Natural killer cell (primary cell): ENCODE results near the gene FAM114A2. TPM values are rescaled to one million over a fixed set of nuclear protein-coding genes. Genes with fewer than 3 reads are reported as not detected.

Source experiments
- ATAC-seq, 3 donors: fragments of 150-1000 bp in 2 of 3; fragments of 200-7000 bp in 1 of 3; cut with Tn5 transposase; 1 replicate in 1 of 3; 2 replicates in 2 of 3; pipeline ENCODE4 v1.10.0; 2021; ENCODE audit warnings: mild to moderate bottlenecking in 2 of 3, moderate library complexity in 2 of 3
- DNase-seq, 2 donors: peaks; one replicate each; pipeline versions ENCODE4 v3.0.0 to v3.0.0-alpha.2; 2013 to 2021; ENCODE audit warnings: mixed read lengths in 1 of 2
- H3K27ac ChIP-seq: one replicate; pipeline ENCODE4 v1.5.1; 2013; ENCODE audit warnings: mild to moderate bottlenecking, low read length
- H3K27me3 ChIP-seq: one replicate; pipeline ENCODE4 v1.6.1; 2013; ENCODE audit warnings: low read length; ENCODE audit not compliant: control insufficient read depth, insufficient read depth
- H3K36me3 ChIP-seq: one replicate; pipeline ENCODE4 v1.6.1; 2013; ENCODE audit warnings: low read length; ENCODE audit not compliant: control insufficient read depth, insufficient read depth
- H3K4me1 ChIP-seq: one replicate; pipeline ENCODE4 v1.6.1; 2013; ENCODE audit warnings: low read length; ENCODE audit not compliant: control insufficient read depth, insufficient read depth
- H3K4me3 ChIP-seq: one replicate; pipeline ENCODE4 v1.5.1; 2013; ENCODE audit warnings: low read length
- H3K9me3 ChIP-seq: one replicate; pipeline ENCODE4 v1.6.1; 2013; ENCODE audit warnings: low read length; ENCODE audit not compliant: control insufficient read depth, insufficient read depth
- H3K27ac Mint-ChIP-seq, 2 donors: one replicate each; pipeline ENCODE4 v1.8.0; 2022; ENCODE audit warnings: mild to moderate bottlenecking in 2 of 2, mixed read lengths in 2 of 2, moderate library complexity in 1 of 2
- H3K27me3 Mint-ChIP-seq, 2 donors: one replicate each; pipeline ENCODE4 v1.8.0; 2022; ENCODE audit warnings: low read depth in 2 of 2, mixed read lengths in 2 of 2
- H3K36me3 Mint-ChIP-seq: one replicate; pipeline ENCODE4 v1.8.0; 2022; ENCODE audit warnings: mixed read lengths
- H3K4me1 Mint-ChIP-seq, 2 donors: one replicate each; pipeline ENCODE4 v1.8.0; 2022; ENCODE audit warnings: mixed read lengths in 2 of 2
- H3K4me3 Mint-ChIP-seq: one replicate; pipeline ENCODE4 v1.8.0; 2022; ENCODE audit warnings: mild to moderate bottlenecking, moderate library complexity, mixed read lengths
- H3K9me3 Mint-ChIP-seq, 2 donors: one replicate each; pipeline ENCODE4 v1.8.0; 2022; ENCODE audit warnings: mixed read lengths in 2 of 2
- CTCF ChIP-seq: fragments of 200-600 bp; IDR thresholded peaks from one replicate; pipeline ENCODE4 v1.8.0; 2022; ENCODE audit warnings: antibody characterized with exemption
- WGBS: methylation state at CpG from one replicate; pipeline ENCODE4 v1.1.7; 2013; ENCODE audit warnings: missing lambda C conversion rate; ENCODE audit not compliant: insufficient coverage; 5-methylcytosine and 5-hydroxymethylcytosine counted together
- intact Hi-C: fragments of 100-400 bp; cut with micrococcal nuclease; formaldehyde crosslinking; loops from one replicate; pipeline ENCODE4 v1.14.2; 2022
- total RNA-seq, 4 donors: library from RNA; stranded (reverse); fragments of 120-200 nt in 1 of 4; gene quantifications; one replicate each; pipeline versions ENCODE4 v1.2.3 to v1.2.4, GENCODE V29; 2013 to 2022

The FAM114A2 gene
- total RNA-seq, 3 donors from 2014 or later (not counting 1 experiment from before 2014, with no cell fraction given): 29.0 to 37.8 (median 29.4) TPM

GRCh38 chr5:153985498-153985897 lies 53.2 kb downstream of the FAM114A2 start:
- TF ChIP-seq CTCF: no peak
- no peak for ATAC-seq
- Mint-ChIP-seq H3K4me1 (peaks cover 0 to 4% of the 10 kb centered on the region in 2 donors), H3K4me3 (no peak overlapping the region), H3K27me3 (no peaks in the 10 kb centered on the region), H3K9me3 (no peaks in the 10 kb centered on the region), H3K27ac (no peak overlapping the region), H3K36me3 (no peaks in the 10 kb centered on the region)
- Histone ChIP-seq H3K27ac (no peak overlapping the region), H3K27me3 (no peaks in the 10 kb centered on the region), H3K36me3 (no peaks in the 10 kb centered on the region), H3K4me3 (no peak overlapping the region), H3K9me3 (no peaks in the 10 kb centered on the region), H3K4me1 (no peaks in the 10 kb centered on the region)
- WGBS: 78% methylated on average over 2 of the region's 3 CpGs
- intact Hi-C loops: no loop called here
- no peak for DNase-seq

- no peaks in the 10 kb centered on the region for H3K9me3 ChIP-seq
- H3K36me3 Mint-ChIP-seq: no peaks in the 10 kb centered on the region
- H3K4me1 Mint-ChIP-seq: peaks cover 0 to 4% of the 10 kb centered on the region in 2 donors
- no peaks in the 10 kb centered on the region for H3K27me3 ChIP-seq
- no peaks in the 10 kb centered on the region for H3K9me3 Mint-ChIP-seq
- intact Hi-C loops: no loop called here
- H3K27ac Mint-ChIP-seq: no peak overlapping the region
- H3K4me3 ChIP-seq: no peak overlapping the region
- H3K27ac ChIP-seq: no peak overlapping the region
- DNase-seq (no peak), ATAC-seq (no peak)
- TF ChIP-seq CTCF: no peak
- no peak overlapping the region for H3K4me3 Mint-ChIP-seq
- no peaks in the 10 kb centered on the region for H3K27me3 Mint-ChIP-seq
- no CpG with 5 or more reads among the region's 1 CpG for WGBS
- H3K36me3 ChIP-seq: no peaks in the 10 kb centered on the region
- H3K4me1 ChIP-seq: no peaks in the 10 kb centered on the region
Observed at GRCh38 chr5:153983885-153984284, 54.8 kb downstream of the FAM114A2 start.

- H3K36me3 Mint-ChIP-seq: no peaks in the 10 kb centered on the region
- no peak overlapping the region for H3K27ac ChIP-seq
- H3K27me3 Mint-ChIP-seq: no peaks in the 10 kb centered on the region
- no peak for ATAC-seq
- H3K4me1 ChIP-seq: no peaks in the 10 kb centered on the region
- 94% methylated on average over 4 of the region's 4 CpGs for WGBS
- no peak overlapping the region for H3K4me3 ChIP-seq
- no peaks in the 10 kb centered on the region for H3K9me3 Mint-ChIP-seq
- H3K27me3 ChIP-seq: no peaks in the 10 kb centered on the region
- no peaks in the 10 kb centered on the region for H3K4me1 Mint-ChIP-seq
- H3K4me3 Mint-ChIP-seq: no peak overlapping the region
- H3K36me3 ChIP-seq: no peaks in the 10 kb centered on the region
- TF ChIP-seq CTCF: no peak
- DNase-seq: no peak
- no peaks in the 10 kb centered on the region for H3K9me3 ChIP-seq
- no peak overlapping the region for H3K27ac Mint-ChIP-seq
- intact Hi-C loops: no loop called here
Observed at GRCh38 chr5:153981905-153982605, 56.7 kb downstream of the FAM114A2 start.
